K562 (cell line): Measurements from ENCODE around the gene COL23A1. TPM values are rescaled to one million over a fixed set of nuclear protein-coding genes. Genes with fewer than 3 reads are reported as not detected.

Experiments
- CXXC5 ChIP-seq: fragments of 250-450 bp; sonication (Bioruptor Pico); IDR thresholded peaks from 2 replicates; pipeline ENCODE4 v1.8.0; 2022; ENCODE audit warnings: inconsistent platforms, mild to moderate bottlenecking, moderate library complexity
- EP400 ChIP-seq: fragments of 450-650 bp; IDR thresholded peaks from 2 replicates; pipeline ENCODE4 v1.6.1; 2017; ENCODE audit warnings: antibody characterized with exemption, mild to moderate bottlenecking, moderate library complexity
- MYC ChIP-seq, 2 experiments: fragments of 250-450 bp in 1 of 2; sonication (Bioruptor Pico) in 1 of 2; IDR thresholded peaks; 2 replicates each; pipeline versions ENCODE4 v1.5.1 to v1.6.1; 2012 to 2021; ENCODE audit warnings: low read depth in 2 of 2, borderline replicate concordance in 1 of 2, improper control_type of control experiment in 1 of 2, low read length in 1 of 2, mild to moderate bottlenecking in 1 of 2, moderate library complexity in 1 of 2
- SRF ChIP-seq, 2 experiments: fragments of 250-450, 450-650 bp in 1 of 2; sonication (Bioruptor Pico) in 1 of 2; sonication (generic) in 1 of 2; formaldehyde crosslinking; IDR thresholded peaks; 2 replicates each; pipeline versions ENCODE4 v1.5.0 to v1.5.1; 2020 to 2022; ENCODE audit warnings: mild to moderate bottlenecking in 1 of 2, missing genetic modification reagents in 1 of 2
- TEAD4 ChIP-seq, 2 experiments: sonication (generic) in 1 of 2; formaldehyde crosslinking in 1 of 2; IDR thresholded peaks; 2 replicates each; pipeline versions ENCODE4 v1.6.1 to v1.8.0; 2012 to 2022; ENCODE audit warnings: borderline replicate concordance in 1 of 2, inconsistent platforms in 1 of 2, low read length in 1 of 2, mild to moderate bottlenecking in 1 of 2, missing genetic modification reagents in 1 of 2
- ZFPM2 ChIP-seq: fragments of 250-450 bp; sonication (Bioruptor Pico); IDR thresholded peaks from 2 replicates; pipeline ENCODE4 v1.5.1; 2022; ENCODE audit warnings: mild to moderate bottlenecking
- ZNF316 ChIP-seq: fragments of 450-650 bp; IDR thresholded peaks from 2 replicates; pipeline ENCODE4 v1.6.1; 2016
- polyA plus RNA-seq, 8 experiments: library from polyadenylated mRNA; depleted of rRNA in 4 of 8; stranded (reverse) in 5 of 8; unstranded in 3 of 8; fragments of >200 nt; fragmentation: Nextera tagmentation in 2 of 8; fragmentation: Illumina TruSeq in 1 of 8; extraction: Ambion mirVana in 2 of 8; extraction: Trizol in 1 of 8; gene quantifications; 2 replicates each; pipeline versions ENCODE4 v1.2.1 to v1.2.3, GENCODE V29; 2011 to 2014; ENCODE audit warnings: inconsistent platforms in 1 of 8, missing spikeins in 1 of 8
- total RNA-seq, 7 experiments: library from RNA; depleted of rRNA in 6 of 7; stranded (reverse); fragments of >200 nt in 6 of 7; fragmentation: Illumina TruSeq in 2 of 7; extraction: Trizol in 2 of 7; gene quantifications; 2 replicates each; pipeline versions ENCODE4 v1.2.1 to v1.2.3, GENCODE V29; 2011 to 2021; ENCODE audit warnings: low replicate concordance in 1 of 7
- TF ChIP-seq, protein P1 (sequence below): fragments of 450-650 bp; IDR thresholded peaks from 2 replicates; pipeline ENCODE4 v1.6.1; 2014; ENCODE audit warnings: low read depth, mild to moderate bottlenecking, moderate library complexity, borderline replicate concordance
- TF ChIP-seq, protein P2 (sequence below): sonication (generic); formaldehyde crosslinking; IDR thresholded peaks from 2 replicates; pipeline ENCODE4 v1.9.0; 2022; ENCODE audit warnings: mild to moderate bottlenecking, missing genetic modification reagents
- TF ChIP-seq, protein P3 (sequence below), 2 experiments: fragments of 450-650 bp; conservative IDR thresholded peaks; 2 replicates each; pipeline ENCODE4 v1.6.1; 2017; ENCODE audit warnings: mild to moderate bottlenecking in 2 of 2, moderate library complexity in 2 of 2
- TF ChIP-seq, protein P4 (sequence below): fragments of 450-650 bp; IDR thresholded peaks from 2 replicates; pipeline ENCODE4 v1.6.1; 2018; ENCODE audit not compliant: partially characterized antibody

Gene COL23A1
- total and polyA plus RNA-seq, 9 of the 15 experiments (the other 6 are each of a cell fraction or from before 2014, with no cell fraction given), result 0.09 TPM; not detected in 8

DNA sequence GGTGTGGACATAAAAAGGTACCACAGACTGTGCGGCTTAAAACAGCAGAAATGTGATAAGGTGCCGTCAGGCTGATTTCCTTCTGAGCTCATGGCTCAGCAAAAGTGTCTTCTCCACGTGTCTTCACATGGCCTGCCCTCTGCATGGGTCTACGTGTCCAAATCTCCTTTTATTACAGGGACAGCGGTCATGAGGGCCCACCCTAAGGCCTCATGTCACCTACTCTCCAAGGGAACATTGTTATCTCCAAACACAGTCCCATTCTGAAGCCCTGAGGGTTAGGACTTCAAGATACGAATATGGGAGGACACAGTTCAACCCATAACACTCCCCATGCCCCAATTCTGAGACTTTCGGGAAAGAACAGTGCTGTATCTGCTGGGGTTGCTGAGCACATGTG lies 35.2 kb downstream of the COL23A1 start (continued):
- TF ChIP-seq, protein P1, sequence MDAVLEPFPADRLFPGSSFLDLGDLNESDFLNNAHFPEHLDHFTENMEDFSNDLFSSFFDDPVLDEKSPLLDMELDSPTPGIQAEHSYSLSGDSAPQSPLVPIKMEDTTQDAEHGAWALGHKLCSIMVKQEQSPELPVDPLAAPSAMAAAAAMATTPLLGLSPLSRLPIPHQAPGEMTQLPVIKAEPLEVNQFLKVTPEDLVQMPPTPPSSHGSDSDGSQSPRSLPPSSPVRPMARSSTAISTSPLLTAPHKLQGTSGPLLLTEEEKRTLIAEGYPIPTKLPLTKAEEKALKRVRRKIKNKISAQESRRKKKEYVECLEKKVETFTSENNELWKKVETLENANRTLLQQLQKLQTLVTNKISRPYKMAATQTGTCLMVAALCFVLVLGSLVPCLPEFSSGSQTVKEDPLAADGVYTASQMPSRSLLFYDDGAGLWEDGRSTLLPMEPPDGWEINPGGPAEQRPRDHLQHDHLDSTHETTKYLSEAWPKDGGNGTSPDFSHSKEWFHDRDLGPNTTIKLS, result peak; percentile 72; the same call in 1 of the 2 replicates
- TF ChIP-seq ZFPM2 (no peak), TEAD4 (IDR thresholded peaks at IDR 0.05; ENCODE audit: low read length) (peak; percentile 44), TEAD4 (CRISPR knock-in tag; IDR thresholded peaks at IDR 0.05; ENCODE audit: borderline replicate concordance) (no peak), SRF (CRISPR knock-in tag; IDR thresholded peaks at IDR 0.05) (no peak), MYC (IDR thresholded peaks at IDR 0.05; ENCODE audit: low read depth, low read length) (peak; percentile 46; the same call in 1 of the 2 replicates), MYC (CRISPR knock-in tag; IDR thresholded peaks at IDR 0.05; ENCODE audit: borderline replicate concordance, low read depth) (no peak), CXXC5 (CRISPR knock-in tag) (peak; percentile 45), ZNF316 (peak; percentile 36; the same call in 1 of the 2 replicates), EP400 (peak; percentile 64)
- TF ChIP-seq, protein P2, sequence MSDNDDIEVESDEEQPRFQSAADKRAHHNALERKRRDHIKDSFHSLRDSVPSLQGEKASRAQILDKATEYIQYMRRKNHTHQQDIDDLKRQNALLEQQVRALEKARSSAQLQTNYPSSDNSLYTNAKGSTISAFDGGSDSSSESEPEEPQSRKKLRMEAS (CRISPR knock-in tag), result peak; percentile 86
- TF ChIP-seq, protein P3, sequence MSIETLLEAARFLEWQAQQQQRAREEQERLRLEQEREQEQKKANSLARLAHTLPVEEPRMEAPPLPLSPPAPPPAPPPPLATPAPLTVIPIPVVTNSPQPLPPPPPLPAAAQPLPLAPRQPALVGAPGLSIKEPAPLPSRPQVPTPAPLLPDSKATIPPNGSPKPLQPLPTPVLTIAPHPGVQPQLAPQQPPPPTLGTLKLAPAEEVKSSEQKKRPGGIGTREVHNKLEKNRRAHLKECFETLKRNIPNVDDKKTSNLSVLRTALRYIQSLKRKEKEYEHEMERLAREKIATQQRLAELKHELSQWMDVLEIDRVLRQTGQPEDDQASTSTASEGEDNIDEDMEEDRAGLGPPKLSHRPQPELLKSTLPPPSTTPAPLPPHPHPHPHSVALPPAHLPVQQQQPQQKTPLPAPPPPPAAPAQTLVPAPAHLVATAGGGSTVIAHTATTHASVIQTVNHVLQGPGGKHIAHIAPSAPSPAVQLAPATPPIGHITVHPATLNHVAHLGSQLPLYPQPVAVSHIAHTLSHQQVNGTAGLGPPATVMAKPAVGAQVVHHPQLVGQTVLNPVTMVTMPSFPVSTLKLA (conservative IDR thresholded peaks at IDR 0.05), result peak; percentile 70 to 84
- TF ChIP-seq, protein P4, sequence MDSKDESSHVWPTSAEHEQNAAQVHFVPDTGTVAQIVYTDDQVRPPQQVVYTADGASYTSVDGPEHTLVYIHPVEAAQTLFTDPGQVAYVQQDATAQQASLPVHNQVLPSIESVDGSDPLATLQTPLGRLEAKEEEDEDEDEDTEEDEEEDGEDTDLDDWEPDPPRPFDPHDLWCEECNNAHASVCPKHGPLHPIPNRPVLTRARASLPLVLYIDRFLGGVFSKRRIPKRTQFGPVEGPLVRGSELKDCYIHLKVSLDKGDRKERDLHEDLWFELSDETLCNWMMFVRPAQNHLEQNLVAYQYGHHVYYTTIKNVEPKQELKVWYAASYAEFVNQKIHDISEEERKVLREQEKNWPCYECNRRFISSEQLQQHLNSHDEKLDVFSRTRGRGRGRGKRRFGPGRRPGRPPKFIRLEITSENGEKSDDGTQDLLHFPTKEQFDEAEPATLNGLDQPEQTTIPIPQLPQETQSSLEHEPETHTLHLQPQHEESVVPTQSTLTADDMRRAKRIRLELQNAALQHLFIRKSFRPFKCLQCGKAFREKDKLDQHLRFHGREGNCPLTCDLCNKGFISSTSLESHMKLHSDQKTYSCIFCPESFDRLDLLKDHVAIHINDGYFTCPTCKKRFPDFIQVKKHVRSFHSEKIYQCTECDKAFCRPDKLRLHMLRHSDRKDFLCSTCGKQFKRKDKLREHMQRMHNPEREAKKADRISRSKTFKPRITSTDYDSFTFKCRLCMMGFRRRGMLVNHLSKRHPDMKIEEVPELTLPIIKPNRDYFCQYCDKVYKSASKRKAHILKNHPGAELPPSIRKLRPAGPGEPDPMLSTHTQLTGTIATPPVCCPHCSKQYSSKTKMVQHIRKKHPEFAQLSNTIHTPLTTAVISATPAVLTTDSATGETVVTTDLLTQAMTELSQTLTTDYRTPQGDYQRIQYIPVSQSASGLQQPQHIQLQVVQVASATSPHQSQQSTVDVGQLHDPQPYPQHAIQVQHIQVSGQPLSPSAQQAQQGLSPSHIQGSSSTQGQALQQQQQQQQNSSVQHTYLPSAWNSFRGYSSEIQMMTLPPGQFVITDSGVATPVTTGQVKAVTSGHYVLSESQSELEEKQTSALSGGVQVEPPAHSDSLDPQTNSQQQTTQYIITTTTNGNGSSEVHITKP, result peak; percentile 16
